GM18951 (cell line): ENCODE measurements around the gene MAPT.

ENCODE experiments used
- POLR2A ChIP-seq: IDR thresholded peaks from 4 replicates; pipeline ENCODE4 v1.6.1; 2011; ENCODE audit warnings: mild to moderate bottlenecking; ENCODE audit not compliant: insufficient read length, insufficient read depth; ENCODE audit errors: extremely low read depth
- in situ Hi-C: fragments of 300-500 bp; cut with MboI; formaldehyde crosslinking; loops from one replicate; pipeline ENCODE4 v1.12.0; 2022; ENCODE audit warnings: low sequenced_read_pairs, mixed read lengths, inconsistent platforms; ENCODE audit not compliant: unreplicated experiment

MAPT gene

GRCh38 chr17:45973946-45974859, 79.8 kb downstream of the MAPT start:
- no peak for TF ChIP-seq POLR2A
- in situ Hi-C loops, result no loop called here

- in situ Hi-C loops, result no loop called here
These were observed 80.7 kb downstream of the MAPT start for GRCh38 chr17:45974916-45975630.

GRCh38 chr17:45975640-45976295, 81.4 kb downstream of the MAPT start:
- TF ChIP-seq POLR2A, result no peak
- in situ Hi-C loops, result no loop called here

More at GRCh38 chr17:45974916-45975630, 80.7 kb downstream of the MAPT start:
- TF ChIP-seq POLR2A, result no peak

GRCh38 chr17:45976391-45976754, 82.0 kb downstream of the MAPT start:
- in situ Hi-C loops, result no loop called here
- TF ChIP-seq POLR2A, result no peak

GRCh38 chr17:45976755-45977505, 82.6 kb downstream of the MAPT start:
- no peak for TF ChIP-seq POLR2A
- in situ Hi-C loops, result no loop called here

GRCh38 chr17:45977506-45977824, 83.1 kb downstream of the MAPT start:
- in situ Hi-C loops, result no loop called here
- TF ChIP-seq POLR2A, result no peak

GRCh38 chr17:45977976-45978626, 83.7 kb downstream of the MAPT start:
- TF ChIP-seq POLR2A, result no peak

GRCh38 chr17:45979137-45979536, 84.8 kb downstream of the MAPT start:
- no peak for TF ChIP-seq POLR2A
- in situ Hi-C loops, result no loop called here

More at GRCh38 chr17:45977976-45978626, 83.7 kb downstream of the MAPT start:
- in situ Hi-C loops, result no loop called here

GRCh38 chr17:45980855-45981254, 86.5 kb downstream of the MAPT start:
- TF ChIP-seq POLR2A, result no peak
- in situ Hi-C loops, result no loop called here

GRCh38 chr17:45981306-45981705, 87.0 kb downstream of the MAPT start:
- no peak for TF ChIP-seq POLR2A
- in situ Hi-C loops, result no loop called here

- in situ Hi-C loops, result no loop called here
- no peak for TF ChIP-seq POLR2A
These were observed 88.6 kb downstream of the MAPT start for GRCh38 chr17:45982791-45983613.

- in situ Hi-C loops, result no loop called here
- TF ChIP-seq POLR2A, result no peak
These were observed 89.4 kb downstream of the MAPT start for GRCh38 chr17:45983614-45984310.
